H1 (cell line): ENCODE measurements around the gene DHRS2. TPM values are rescaled to one million over a fixed set of nuclear protein-coding genes. Genes with fewer than 3 reads are reported as not detected.

Experiments
- CTCF ChIA-PET: fragments of 300-600 bp; sonication (Branson Sonifier 250); formaldehyde crosslinking; loops from one replicate; lab custom pipeline; 2021; ENCODE audit not compliant: partially characterized antibody; lab: Charles Lee
- POLR2A ChIA-PET: fragments of 300-600 bp; sonication (Branson Sonifier 250); formaldehyde crosslinking; loops from one replicate; lab custom pipeline; 2021; ENCODE audit warnings: inconsistent platforms; ENCODE audit not compliant: partially characterized antibody; lab: Charles Lee
- DNase-seq, 2 experiments: peaks; one replicate each; pipeline versions ENCODE4 v3.0.0 to v3.0.0-alpha.2; 2010 to 2022; ENCODE audit warnings: low spot score in 2 of 2, low read depth in 1 of 2, mixed read lengths in 1 of 2
- FAIRE-seq: peaks from 2 replicates; lab custom pipeline; 2011; peaks lifted over from hg19 to GRCh38; lab: Jason Lieb, UNC
- H2AFZ ChIP-seq: 2 replicates; pipeline ENCODE4 v1.8.1; 2012; ENCODE audit warnings: low read length, inconsistent platforms
- H2AK5ac ChIP-seq: 2 replicates; pipeline ENCODE4 v1.6.1; 2013; ENCODE audit warnings: low read depth, low read length
- H2BK120ac ChIP-seq: replicated peaks from 2 replicates; pipeline ENCODE3; 2013; ENCODE audit warnings: low read depth, low read length, inconsistent platforms
- H2BK12ac ChIP-seq: 2 replicates; pipeline ENCODE4 v1.6.1; 2013; ENCODE audit warnings: low read depth, low read length
- H2BK15ac ChIP-seq: 2 replicates; pipeline ENCODE4 v1.6.1; 2013; ENCODE audit warnings: low read length
- H2BK20ac ChIP-seq: 2 replicates; pipeline ENCODE4 v1.6.1; 2013; ENCODE audit warnings: low read length
- H2BK5ac ChIP-seq: 2 replicates; pipeline ENCODE4 v1.6.1; 2013; ENCODE audit warnings: low read depth, low read length
- H3K14ac ChIP-seq: 2 replicates; pipeline ENCODE4 v1.6.1; 2013; ENCODE audit warnings: inconsistent platforms; ENCODE audit not compliant: insufficient read length
- H3K18ac ChIP-seq: 2 replicates; pipeline ENCODE4 v1.6.1; 2013; ENCODE audit warnings: low read length; ENCODE audit errors: extremely low read depth
- H3K23ac ChIP-seq: 2 replicates; pipeline ENCODE4 v1.6.1; 2013; ENCODE audit warnings: inconsistent platforms; ENCODE audit not compliant: insufficient read length
- H3K23me2 ChIP-seq: 2 replicates; pipeline ENCODE4 v1.6.1; 2013; ENCODE audit warnings: low read depth, low read length
- H3K27ac ChIP-seq: 2 replicates; pipeline ENCODE4 v1.6.1; 2011; ENCODE audit warnings: low read depth, low read length, inconsistent platforms
- H3K27me3 ChIP-seq, 4 experiments: replicated peaks in 1 of 4; 1 replicate in 1 of 4; 2 replicates in 3 of 4; pipeline versions ENCODE4 v1.6.1 to v1.8.1; 2011 to 2013; ENCODE audit warnings: low read length in 3 of 4, mild to moderate bottlenecking in 3 of 4, inconsistent platforms in 2 of 4, mixed read lengths in 2 of 4, moderate library complexity in 1 of 4; ENCODE audit not compliant: control insufficient read depth in 3 of 4, insufficient read depth in 3 of 4; ENCODE audit errors: extremely low read depth in 1 of 4
- H3K36me3 ChIP-seq, 4 experiments: 2 replicates each; pipeline versions ENCODE4 v1.6.1 to v1.8.1; 2011 to 2013; ENCODE audit warnings: mild to moderate bottlenecking in 4 of 4, low read length in 3 of 4, moderate library complexity in 2 of 4, control low read depth in 1 of 4, inconsistent platforms in 1 of 4; ENCODE audit not compliant: insufficient read depth in 4 of 4, control insufficient read depth in 2 of 4
- H3K4ac ChIP-seq: replicated peaks from 2 replicates; pipeline ENCODE3; 2013; ENCODE audit warnings: low read length, low read depth, mixed read lengths, inconsistent platforms; ENCODE audit not compliant: insufficient read length
- H3K4me1 ChIP-seq, 4 experiments: replicated peaks in 1 of 4; 1 replicate in 1 of 4; 2 replicates in 3 of 4; pipeline versions ENCODE4 v1.6.1 to v1.8.1; 2011 to 2013; ENCODE audit warnings: low read length in 3 of 4, inconsistent platforms in 2 of 4, mixed read lengths in 1 of 4; ENCODE audit not compliant: insufficient read depth in 4 of 4, control insufficient read depth in 3 of 4
- H3K4me2 ChIP-seq, 2 experiments: 2 replicates each; pipeline versions ENCODE4 v1.6.1 to v1.8.1; 2011 to 2013; ENCODE audit warnings: low read depth in 2 of 2, low read length in 2 of 2, control low read depth in 1 of 2, inconsistent platforms in 1 of 2, mild to moderate bottlenecking in 1 of 2; ENCODE audit not compliant: insufficient read depth in 1 of 2
- H3K4me3 ChIP-seq, 4 experiments: fragments of 200-600, 300-600 bp in 1 of 4; sonication (generic), shearing (Covaris generic), sonication (Bioruptor Twin) in 1 of 4; 2 replicates each; pipeline versions ENCODE4 v1.5.1 to v1.8.1; 2011 to 2016; ENCODE audit warnings: low read length in 4 of 4, low read depth in 3 of 4, control low read depth in 2 of 4, inconsistent platforms in 2 of 4, mild to moderate bottlenecking in 2 of 4, mixed read lengths in 1 of 4, moderate library complexity in 1 of 4; ENCODE audit not compliant: insufficient read depth in 2 of 4; ENCODE audit errors: extremely low read depth in 1 of 4
- H3K56ac ChIP-seq: replicated peaks from 2 replicates; pipeline ENCODE3; 2013; ENCODE audit warnings: low read depth, mild to moderate bottlenecking, mixed read lengths, low read length, inconsistent platforms; ENCODE audit not compliant: insufficient read length
- H3K79me1 ChIP-seq: 2 replicates; pipeline ENCODE4 v1.6.1; 2013; ENCODE audit warnings: low read depth, low read length, control low read depth
- H3K79me2 ChIP-seq, 2 experiments: 2 replicates each; pipeline versions ENCODE4 v1.6.1 to v1.8.1; 2012 to 2013; ENCODE audit warnings: low read length in 2 of 2, mild to moderate bottlenecking in 2 of 2, inconsistent platforms in 1 of 2; ENCODE audit not compliant: insufficient read depth in 2 of 2, control insufficient read depth in 1 of 2
- H3K9ac ChIP-seq, 4 experiments: replicated peaks in 1 of 4; 1 replicate in 1 of 4; 2 replicates in 3 of 4; pipeline versions ENCODE4 v1.6.1 to v1.8.1; 2011 to 2013; ENCODE audit warnings: low read depth in 3 of 4, low read length in 3 of 4, control low read depth in 2 of 4, mild to moderate bottlenecking in 2 of 4, moderate library complexity in 2 of 4, inconsistent platforms in 1 of 4; ENCODE audit errors: extremely low read depth in 1 of 4
- H3K9me3 ChIP-seq, 2 experiments: 2 replicates each; pipeline versions ENCODE4 v1.6.1 to v1.8.1; 2012 to 2013; ENCODE audit warnings: mild to moderate bottlenecking in 2 of 2, moderate library complexity in 2 of 2, control low read depth in 1 of 2, inconsistent platforms in 1 of 2, low read depth in 1 of 2, low read length in 1 of 2, mixed read lengths in 1 of 2; ENCODE audit not compliant: insufficient read depth in 2 of 2
- H4K20me1 ChIP-seq, 2 experiments: replicated peaks in 1 of 2; 2 replicates each; pipeline versions ENCODE3 to v1.8.1; 2011 to 2013; ENCODE audit warnings: inconsistent platforms in 2 of 2, low read length in 2 of 2, mild to moderate bottlenecking in 1 of 2; ENCODE audit not compliant: insufficient read depth in 2 of 2, control insufficient read depth in 1 of 2
- H4K5ac ChIP-seq: 2 replicates; pipeline ENCODE4 v1.6.1; 2013; ENCODE audit warnings: low read length, low read depth, mixed read lengths, inconsistent platforms; ENCODE audit not compliant: insufficient read length
- H4K8ac ChIP-seq: 2 replicates; pipeline ENCODE4 v1.8.0; 2013; ENCODE audit warnings: mild to moderate bottlenecking, moderate library complexity, low read length, inconsistent platforms; ENCODE audit not compliant: insufficient read depth; ENCODE audit errors: extremely low read depth
- H4K91ac ChIP-seq: replicated peaks from 2 replicates; pipeline ENCODE3; 2013; ENCODE audit warnings: low read length, mixed read lengths, inconsistent platforms; ENCODE audit not compliant: insufficient read length
- GTF2F1 ChIP-seq: IDR thresholded peaks from 2 replicates; pipeline ENCODE4 v1.6.1; 2012; ENCODE audit warnings: low read depth, low read length, improper control_type of control experiment, borderline replicate concordance
- WGBS, 2 experiments: shearing (Covaris generic) in 1 of 2; methylation state at CpG; one replicate each; pipeline versions ENCODE4 v1.1.6 to v1.1.7; 2013 to 2015; ENCODE audit warnings: low lambda C conversion rate in 2 of 2, mixed read lengths in 2 of 2, inconsistent platforms in 1 of 2, low coverage in 1 of 2, missing lambda C conversion rate in 1 of 2; ENCODE audit not compliant: insufficient replicate concordance in 2 of 2, insufficient coverage in 1 of 2, insufficient read length in 1 of 2; ENCODE audit errors: extremely low coverage in 1 of 2, missing lambda C conversion rate in 1 of 2; 5-methylcytosine and 5-hydroxymethylcytosine counted together
- polyA plus RNA-seq, 7 experiments: library from polyadenylated mRNA; depleted of rRNA in 3 of 7; stranded (reverse) in 5 of 7; unstranded in 2 of 7; fragments of >200 nt in 5 of 7; fragments of 200-250 nt in 2 of 7; gene quantifications; 1 replicate in 5 of 7; 2 replicates in 1 of 7; 4 replicates in 1 of 7; pipeline versions ENCODE4 v1.2.1 to v1.2.3, GENCODE V29; 2011 to 2013; ENCODE audit warnings: missing spikeins in 2 of 7, mixed read lengths in 2 of 7
- total RNA-seq: library from RNA; stranded (reverse); fragmentation: NEBNext Ultra II Directional; extraction: Animal tissue kit (Norgen Biotek cat#: 25700); gene quantifications from 2 replicates; pipeline ENCODE4 v1.2.1, GENCODE V29; 2021

The DHRS2 gene
- total and polyA plus RNA-seq, 2 of the 8 experiments (the other 6 are each of a cell fraction or from before 2014, with no cell fraction given): 1.1 to 3.5 TPM

- DNase-seq (no peak), FAIRE-seq (no peak)
- H2BK15ac ChIP-seq: no peak overlapping the region
- H3K4me2 ChIP-seq: no peak overlapping the region
- H4K5ac ChIP-seq: no peak overlapping the region
- H3K36me3 ChIP-seq: no peaks in the 10 kb centered on the region
- H2AFZ ChIP-seq: no peak overlapping the region
- no peaks in the 10 kb centered on the region for H4K20me1 ChIP-seq
- no peak overlapping the region for H2BK20ac ChIP-seq
- no peak overlapping the region for H2BK120ac ChIP-seq
- H3K79me2 ChIP-seq: no peaks in the 10 kb centered on the region
- no peak overlapping the region for H3K4me3 ChIP-seq
- H3K9me3 ChIP-seq: no peaks in the 10 kb centered on the region
- CTCF ChIA-PET: no interaction called here
- no peak overlapping the region for H2BK12ac ChIP-seq
- no peak overlapping the region for H3K56ac ChIP-seq
- H4K91ac ChIP-seq: peak overlapping the region; percentile 19
- no peak overlapping the region for H3K4ac ChIP-seq
- no peaks in the 10 kb centered on the region for H3K4me1 ChIP-seq
- no peak overlapping the region for H3K18ac ChIP-seq
- 77% methylated on average over 2 of the region's 2 CpGs; no CpG with 5 or more reads in 1 of the 2 experiments for WGBS, 2 experiments
- no peaks in the 10 kb centered on the region for H3K79me1 ChIP-seq
- no peak overlapping the region for H4K8ac ChIP-seq
- no peaks in the 10 kb centered on the region for H3K27me3 ChIP-seq
- H2AK5ac ChIP-seq: no peak overlapping the region
- H3K14ac ChIP-seq: no peak overlapping the region
- POLR2A ChIA-PET: interaction anchor here (1.5 to 1.9 kb wide), 2 partner anchors 11 to 17 kb away, joined by 4 read pairs; no protein-coding TSS in a partner anchor
- TF ChIP-seq GTF2F1: no peak
- H2BK5ac ChIP-seq: no peak overlapping the region
- no peaks in the 10 kb centered on the region for H3K23me2 ChIP-seq
- no peak overlapping the region for H3K27ac ChIP-seq
- no peak overlapping the region for H3K9ac ChIP-seq
- no peak overlapping the region for H3K23ac ChIP-seq
Observed at GRCh38 chr14:23600322-23600707, 35.8 kb upstream of the DHRS2 start.
